ENCODE results near the gene PDZK1IP1. TPM values are rescaled to one million over a fixed set of nuclear protein-coding genes. Genes with fewer than 3 reads are reported as not detected.

PDZK1IP1 gene
- total RNA-seq, 1 experiment from 2014 or later: not detected

- TF ChIP-seq ZNF274 (IDR thresholded peaks at IDR 0.05; ENCODE audit: low read depth, low read length) (no peak), CEBPB (IDR thresholded peaks at IDR 0.05; ENCODE audit: low read depth) (no peak)
Observed at GRCh38 chr1:47229031-47229885, 39.4 kb upstream of the PDZK1IP1 start (continued).

DNA sequence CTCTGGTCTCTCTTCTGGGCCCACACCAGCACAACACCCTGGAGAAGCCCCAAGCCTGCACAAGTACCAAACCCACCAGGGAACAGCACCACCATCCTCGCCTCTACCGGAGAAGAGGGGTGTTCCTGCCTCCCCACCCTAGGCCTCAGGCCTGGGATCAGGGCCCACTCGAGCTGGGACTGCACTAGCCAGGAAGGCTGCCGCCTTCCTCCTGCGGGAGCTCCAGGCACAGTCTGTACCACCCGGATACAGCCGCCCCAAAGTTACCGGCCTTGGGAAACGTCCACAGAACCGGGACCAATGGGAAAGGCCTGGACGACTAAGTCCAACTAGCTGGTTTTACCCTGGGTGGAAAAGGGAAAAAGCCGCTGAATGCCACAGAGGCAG is 38.8 kb upstream of the PDZK1IP1 start:
- H3K9me2 ChIP-seq (ENCODE audit: insufficient read depth): no peaks in the 10 kb centered on the region
- ChIA-PET POLR2A (no interaction called here), CTCF (no interaction called here), RAD21 (ENCODE audit: low non-redundant PET in 1 of 2, low total read pairs in 2 of 2, uncharacterized antibody in 2 of 2, unreplicated experiment in 2 of 2) (no interaction called here)
- no peak overlapping the region for H3K27ac ChIP-seq (ENCODE audit: low read depth, low read length)
- BruUV-seq (replicated peaks): no TSS peak
- intact Hi-C loops (cut with micrococcal nuclease): no loop called here
- H3K4me2 ChIP-seq (ENCODE audit: low read length): no peak overlapping the region
- H3K9ac ChIP-seq (ENCODE audit: low read length): no peak overlapping the region
- H2AFZ ChIP-seq (ENCODE audit: low read depth, low read length, poor library complexity, severe bottlenecking): no peak overlapping the region
- DNase-seq (ENCODE audit: low read depth, low spot score) (no peak), ATAC-seq (no peak)
- no peaks in the 10 kb centered on the region for H3K79me2 ChIP-seq (ENCODE audit: insufficient read depth, low read length)
- H3K36me3 ChIP-seq (ENCODE audit: control insufficient read depth in 1 of 2, insufficient read depth in 2 of 2, low read length in 2 of 2): no peaks in the 10 kb centered on the region
- no peak overlapping the region for H3K4me3 ChIP-seq (replicated peaks in 1 of 2; ENCODE audit: low read depth in 1 of 2, low read length in 2 of 2)
- peaks cover 2% of the 10 kb centered on the region; the same call in 1 of the 2 replicates for H3K27me3 ChIP-seq (ENCODE audit: insufficient read depth, low read length)
- H4K20me1 ChIP-seq (ENCODE audit: insufficient read depth): no peaks in the 10 kb centered on the region
- no peaks in the 10 kb centered on the region for H3K9me3 ChIP-seq (ENCODE audit: control insufficient read depth in 1 of 2, insufficient read depth in 1 of 2, low read depth in 1 of 2, low read length in 2 of 2)
- H3K4me1 ChIP-seq (ENCODE audit: control insufficient read depth in 1 of 2, insufficient read depth in 2 of 2, low read length in 2 of 2): no peaks in the 10 kb centered on the region
- no peak for TF ChIP-seq ATF3 (IDR thresholded peaks at IDR 0.05)
- no peak for TF ChIP-seq SIN3A (IDR thresholded peaks at IDR 0.05; ENCODE audit: low read depth)
- no peak for TF ChIP-seq EZH2phosphoT487 (IDR thresholded peaks at IDR 0.05; ENCODE audit: borderline replicate concordance)
- no peak for TF ChIP-seq RAD21 (IDR thresholded peaks at IDR 0.05; ENCODE audit: low read depth)
- no peak for TF ChIP-seq ZBTB33 (IDR thresholded peaks at IDR 0.05; ENCODE audit: extremely low read depth, insufficient replicate concordance, low read length)
- no peak for TF ChIP-seq ZNF274 (IDR thresholded peaks at IDR 0.05; ENCODE audit: low read depth, low read length)
- no peak for TF ChIP-seq ZFX (IDR thresholded peaks at IDR 0.05)
- no peak for TF ChIP-seq SRF (IDR thresholded peaks at IDR 0.05; ENCODE audit: low read depth)
- TF ChIP-seq CTCF (IDR thresholded peaks at IDR 0.05 in 2 of 3, conservative IDR thresholded peaks at IDR 0.05 in 1 of 3; ENCODE audit: borderline replicate concordance in 1 of 3, insufficient read depth in 1 of 3, low read depth in 2 of 3, low read length in 2 of 3): no peak
- no peak for TF ChIP-seq ELF1 (IDR thresholded peaks at IDR 0.05; ENCODE audit: borderline replicate concordance, low read depth)
- TF ChIP-seq, protein P1, sequence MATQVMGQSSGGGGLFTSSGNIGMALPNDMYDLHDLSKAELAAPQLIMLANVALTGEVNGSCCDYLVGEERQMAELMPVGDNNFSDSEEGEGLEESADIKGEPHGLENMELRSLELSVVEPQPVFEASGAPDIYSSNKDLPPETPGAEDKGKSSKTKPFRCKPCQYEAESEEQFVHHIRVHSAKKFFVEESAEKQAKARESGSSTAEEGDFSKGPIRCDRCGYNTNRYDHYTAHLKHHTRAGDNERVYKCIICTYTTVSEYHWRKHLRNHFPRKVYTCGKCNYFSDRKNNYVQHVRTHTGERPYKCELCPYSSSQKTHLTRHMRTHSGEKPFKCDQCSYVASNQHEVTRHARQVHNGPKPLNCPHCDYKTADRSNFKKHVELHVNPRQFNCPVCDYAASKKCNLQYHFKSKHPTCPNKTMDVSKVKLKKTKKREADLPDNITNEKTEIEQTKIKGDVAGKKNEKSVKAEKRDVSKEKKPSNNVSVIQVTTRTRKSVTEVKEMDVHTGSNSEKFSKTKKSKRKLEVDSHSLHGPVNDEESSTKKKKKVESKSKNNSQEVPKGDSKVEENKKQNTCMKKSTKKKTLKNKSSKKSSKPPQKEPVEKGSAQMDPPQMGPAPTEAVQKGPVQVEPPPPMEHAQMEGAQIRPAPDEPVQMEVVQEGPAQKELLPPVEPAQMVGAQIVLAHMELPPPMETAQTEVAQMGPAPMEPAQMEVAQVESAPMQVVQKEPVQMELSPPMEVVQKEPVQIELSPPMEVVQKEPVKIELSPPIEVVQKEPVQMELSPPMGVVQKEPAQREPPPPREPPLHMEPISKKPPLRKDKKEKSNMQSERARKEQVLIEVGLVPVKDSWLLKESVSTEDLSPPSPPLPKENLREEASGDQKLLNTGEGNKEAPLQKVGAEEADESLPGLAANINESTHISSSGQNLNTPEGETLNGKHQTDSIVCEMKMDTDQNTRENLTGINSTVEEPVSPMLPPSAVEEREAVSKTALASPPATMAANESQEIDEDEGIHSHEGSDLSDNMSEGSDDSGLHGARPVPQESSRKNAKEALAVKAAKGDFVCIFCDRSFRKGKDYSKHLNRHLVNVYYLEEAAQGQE (IDR thresholded peaks at IDR 0.05; ENCODE audit: low read depth): no peak
- TF ChIP-seq POLR2A (IDR thresholded peaks at IDR 0.05; ENCODE audit: borderline replicate concordance, extremely low read depth, insufficient read depth, insufficient read length): no peak
- no peak for TF ChIP-seq YY1 (IDR thresholded peaks at IDR 0.05; ENCODE audit: extremely low read depth, insufficient replicate concordance, low read depth, low read length)
- TF ChIP-seq POLR2AphosphoS5 (IDR thresholded peaks at IDR 0.05; ENCODE audit: low read depth, low read length): no peak
- no peak for TF ChIP-seq CEBPB (IDR thresholded peaks at IDR 0.05; ENCODE audit: low read depth)
- TF ChIP-seq EGR1 (IDR thresholded peaks at IDR 0.05; ENCODE audit: low read depth): no peak
- TF ChIP-seq JUND (IDR thresholded peaks at IDR 0.05): no peak

Measured in HCT116 (cell line).